Ascending aorta (tissue), 2 donors: ENCODE results near the gene CARS1. TPM values are rescaled to one million over a fixed set of nuclear protein-coding genes. Genes with fewer than 3 reads are reported as not detected.

Source experiments
- DNase-seq, 2 donors: peaks; one replicate each; pipeline ENCODE4 v3.0.0-alpha.2; 2019; ENCODE audit warnings: low spot score in 2 of 2
- H3K27ac ChIP-seq, 2 donors: fragments of 200-600 bp; sonication (generic); one replicate each; pipeline ENCODE4 v1.5.1; 2016 to 2017; ENCODE audit warnings: mild to moderate bottlenecking in 1 of 2
- H3K27me3 ChIP-seq: fragments of 200-600 bp; sonication (generic); one replicate; pipeline ENCODE4 v1.5.1; 2017
- H3K36me3 ChIP-seq, 2 donors: fragments of 200-600 bp; sonication (generic); one replicate each; pipeline ENCODE4 v1.5.1; 2016
- H3K4me1 ChIP-seq, 2 donors: fragments of 200-600 bp; sonication (generic); one replicate each; pipeline ENCODE4 v1.5.1; 2016 to 2017; ENCODE audit warnings: mild to moderate bottlenecking in 1 of 2
- H3K4me3 ChIP-seq, 2 donors: fragments of 200-600 bp; sonication (generic); one replicate each; pipeline ENCODE4 v1.5.1; 2016 to 2017; ENCODE audit warnings: mild to moderate bottlenecking in 1 of 2
- H3K9me3 ChIP-seq, 2 donors: fragments of 200-600 bp; sonication (generic); one replicate each; pipeline ENCODE4 v1.5.1; 2016
- CTCF ChIP-seq, 3 experiments: fragments of 200-600 bp in 2 of 3; fragments of 450-650 bp in 1 of 3; sonication (generic) in 2 of 3; IDR thresholded peaks; one replicate each; pipeline ENCODE4 v1.5.1; 2016 to 2019; ENCODE audit warnings: antibody characterized with exemption in 3 of 3, mild to moderate bottlenecking in 1 of 3, moderate library complexity in 1 of 3
- intact Hi-C: fragments of 100-400 bp; cut with DNase I; formaldehyde crosslinking; loops from one replicate; pipeline ENCODE4 v1.15.1; 2023
- total RNA-seq: library from RNA; depleted of rRNA; stranded (reverse); fragments of >200 nt; gene quantifications from one replicate; pipeline ENCODE4 v1.1.0, GENCODE V29; 2016

CARS1 gene
- total RNA-seq, 1 donor from 2014 or later, result 51.4 TPM

GRCh38 chr11:3001496-3001895, 55.7 kb downstream of the CARS1 start:
- no peak for TF ChIP-seq CTCF (IDR thresholded peaks at IDR 0.05)
- intact Hi-C loops, result no loop called here
- Histone ChIP-seq H3K4me1 (peaks cover 6 to 20% of the 10 kb centered on the region in 2 donors), H3K27me3 (no peaks in the 10 kb centered on the region), H3K36me3 (peaks cover 21 to 49% of the 10 kb centered on the region in 2 donors), H3K4me3 (no peak overlapping the region), H3K9me3 (no peaks in the 10 kb centered on the region), H3K27ac (peak overlapping the region; percentile 50 to 78)
- peak in 1 of 2 donors; percentile 71 for DNase-seq

GRCh38 chr11:3000032-3000961, 56.9 kb downstream of the CARS1 start:
- H3K4me3 ChIP-seq, result no peak overlapping the region
- no peaks in the 10 kb centered on the region for H3K9me3 ChIP-seq
- peaks cover 6 to 20% of the 10 kb centered on the region in 2 donors for H3K4me1 ChIP-seq
- intact Hi-C loops, result no loop called here
- no peak for TF ChIP-seq CTCF (IDR thresholded peaks at IDR 0.05)
- DNase-seq, result peak in 1 of 2 donors; percentile 76
- peaks cover 19 to 44% of the 10 kb centered on the region in 2 donors for H3K36me3 ChIP-seq
- H3K27ac ChIP-seq, result peak overlapping the region; percentile 50 to 78
- H3K27me3 ChIP-seq, result no peaks in the 10 kb centered on the region

GRCh38 chr11:2999464-2999998, 57.7 kb downstream of the CARS1 start:
- intact Hi-C loops, result no loop called here
- Histone ChIP-seq H3K4me3 (no peak overlapping the region), H3K27ac (no peak overlapping the region), H3K9me3 (no peaks in the 10 kb centered on the region), H3K36me3 (peaks cover 12 to 42% of the 10 kb centered on the region in 2 donors), H3K4me1 (peaks cover 6 to 20% of the 10 kb centered on the region in 2 donors), H3K27me3 (no peaks in the 10 kb centered on the region)
- no peak for DNase-seq
- TF ChIP-seq CTCF (IDR thresholded peaks at IDR 0.05), result no peak

GRCh38 chr11:2998073-2998850, 59.0 kb downstream of the CARS1 start:
- no peak for DNase-seq
- H3K4me3 ChIP-seq, result no peak overlapping the region
- peaks cover 0 to 30% of the 10 kb centered on the region in 2 donors for H3K36me3 ChIP-seq
- no peaks in the 10 kb centered on the region for H3K9me3 ChIP-seq
- H3K27ac ChIP-seq, result no peak overlapping the region
- intact Hi-C loops, result no loop called here
- H3K4me1 ChIP-seq, result peaks cover 6 to 20% of the 10 kb centered on the region in 2 donors
- no peaks in the 10 kb centered on the region for H3K27me3 ChIP-seq
- no peak for TF ChIP-seq CTCF (IDR thresholded peaks at IDR 0.05)

DNA sequence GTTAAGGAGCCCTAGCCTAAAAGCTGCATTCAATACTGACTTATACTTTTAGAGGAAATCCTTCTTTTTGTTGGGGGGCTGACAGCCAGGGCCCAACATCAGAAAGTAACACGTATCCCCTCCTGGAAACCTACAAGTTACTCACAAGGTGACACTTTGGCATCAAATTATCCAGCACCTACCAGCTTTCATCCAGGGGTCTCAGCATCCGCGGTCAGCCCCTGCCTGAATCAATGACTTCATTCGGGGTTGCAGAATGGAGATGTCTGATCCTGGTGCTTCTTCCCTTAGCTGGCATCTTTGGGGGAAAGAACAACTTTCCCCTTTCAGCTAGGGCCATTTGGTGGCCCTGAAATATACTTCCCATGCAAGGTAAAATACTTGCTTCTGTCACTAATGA, 59.8 kb downstream of the CARS1 start:
- no peaks in the 10 kb centered on the region for H3K9me3 ChIP-seq
- DNase-seq, result no peak
- H3K4me1 ChIP-seq, result peaks cover 10 to 25% of the 10 kb centered on the region in 2 donors
- TF ChIP-seq CTCF (IDR thresholded peaks at IDR 0.05), result no peak
- H3K4me3 ChIP-seq, result no peak overlapping the region
- H3K27me3 ChIP-seq, result no peaks in the 10 kb centered on the region
- H3K27ac ChIP-seq, result no peak overlapping the region
- intact Hi-C loops, result no loop called here
- H3K36me3 ChIP-seq, result peaks cover 0 to 21% of the 10 kb centered on the region in 2 donors
